WTC11 (cell line): Measurements from ENCODE around the gene FAM13C.

Source experiments
- CREB1 ChIP-seq: sonication (generic); formaldehyde crosslinking; IDR thresholded peaks from 2 replicates; pipeline ENCODE4 v1.8.0; 2023; ENCODE audit warnings: mild to moderate bottlenecking, missing genetic modification reagents
- ESRRA ChIP-seq: sonication (generic); formaldehyde crosslinking; IDR thresholded peaks from 2 replicates; pipeline ENCODE4 v1.8.1; 2022; ENCODE audit warnings: mild to moderate bottlenecking, missing genetic modification reagents, borderline replicate concordance
- NFE2L1 ChIP-seq: sonication (generic); formaldehyde crosslinking; IDR thresholded peaks from 2 replicates; pipeline ENCODE4 v1.8.1; 2023; ENCODE audit warnings: missing genetic modification reagents
- NR3C1 ChIP-seq: sonication (generic); formaldehyde crosslinking; conservative IDR thresholded peaks from 2 replicates; pipeline ENCODE4 v1.8.1; 2023; ENCODE audit warnings: low read depth, mild to moderate bottlenecking, missing genetic modification reagents
- TEAD1 ChIP-seq: sonication (generic); formaldehyde crosslinking; IDR thresholded peaks from 2 replicates; pipeline ENCODE4 v1.8.0; 2022; ENCODE audit warnings: mild to moderate bottlenecking, missing genetic modification reagents
- ZNF263 ChIP-seq: sonication (generic); formaldehyde crosslinking; IDR thresholded peaks from 2 replicates; pipeline ENCODE4 v1.8.1; 2022; ENCODE audit warnings: low read depth, mild to moderate bottlenecking, moderate library complexity, missing genetic modification reagents
- TF ChIP-seq, protein P1 (sequence below): fragments of 200-600 bp; IDR thresholded peaks from 2 replicates; pipeline ENCODE4 v1.8.0; 2022; ENCODE audit warnings: antibody characterized with exemption
- TF ChIP-seq, protein P2 (sequence below): sonication (generic); formaldehyde crosslinking; IDR thresholded peaks from 2 replicates; pipeline ENCODE4 v1.8.1; 2022; ENCODE audit warnings: mild to moderate bottlenecking, moderate library complexity, missing genetic modification reagents
- TF ChIP-seq, protein P3 (sequence below): sonication (generic); formaldehyde crosslinking; conservative IDR thresholded peaks from 2 replicates; pipeline ENCODE4 v1.8.1; 2023; ENCODE audit warnings: mild to moderate bottlenecking, low read depth, missing genetic modification reagents, moderate library complexity
- TF ChIP-seq, protein P4 (sequence below): sonication (generic); formaldehyde crosslinking; IDR thresholded peaks from 2 replicates; pipeline ENCODE4 v1.8.1; 2022; ENCODE audit warnings: mild to moderate bottlenecking, missing genetic modification reagents, moderate library complexity, borderline replicate concordance

DNA sequence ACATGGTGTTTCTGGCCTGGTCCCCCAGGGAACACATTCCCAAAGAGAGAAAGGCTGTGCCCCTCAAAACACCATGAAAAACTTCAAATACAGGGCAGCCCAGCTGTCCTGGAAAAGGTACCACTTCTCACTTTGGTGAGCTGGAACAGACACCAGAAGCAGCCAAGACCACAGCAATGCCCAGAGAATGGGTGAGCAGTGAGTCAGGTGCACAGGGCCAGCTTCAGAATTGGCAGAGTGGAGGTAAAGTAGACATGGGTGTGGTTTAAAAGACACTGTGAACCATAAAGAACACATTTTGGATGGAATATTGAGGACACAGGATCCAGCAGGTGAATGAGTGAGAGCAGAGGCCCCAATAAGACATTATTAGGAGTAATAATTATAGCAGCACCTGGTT, 51.3 kb downstream of the FAM13C start:
- TF ChIP-seq ESRRA (CRISPR knock-in tag): no peak
- TF ChIP-seq NR3C1 (CRISPR knock-in tag): no peak
- no peak for TF ChIP-seq CREB1 (CRISPR knock-in tag)
- TF ChIP-seq, protein P1, sequence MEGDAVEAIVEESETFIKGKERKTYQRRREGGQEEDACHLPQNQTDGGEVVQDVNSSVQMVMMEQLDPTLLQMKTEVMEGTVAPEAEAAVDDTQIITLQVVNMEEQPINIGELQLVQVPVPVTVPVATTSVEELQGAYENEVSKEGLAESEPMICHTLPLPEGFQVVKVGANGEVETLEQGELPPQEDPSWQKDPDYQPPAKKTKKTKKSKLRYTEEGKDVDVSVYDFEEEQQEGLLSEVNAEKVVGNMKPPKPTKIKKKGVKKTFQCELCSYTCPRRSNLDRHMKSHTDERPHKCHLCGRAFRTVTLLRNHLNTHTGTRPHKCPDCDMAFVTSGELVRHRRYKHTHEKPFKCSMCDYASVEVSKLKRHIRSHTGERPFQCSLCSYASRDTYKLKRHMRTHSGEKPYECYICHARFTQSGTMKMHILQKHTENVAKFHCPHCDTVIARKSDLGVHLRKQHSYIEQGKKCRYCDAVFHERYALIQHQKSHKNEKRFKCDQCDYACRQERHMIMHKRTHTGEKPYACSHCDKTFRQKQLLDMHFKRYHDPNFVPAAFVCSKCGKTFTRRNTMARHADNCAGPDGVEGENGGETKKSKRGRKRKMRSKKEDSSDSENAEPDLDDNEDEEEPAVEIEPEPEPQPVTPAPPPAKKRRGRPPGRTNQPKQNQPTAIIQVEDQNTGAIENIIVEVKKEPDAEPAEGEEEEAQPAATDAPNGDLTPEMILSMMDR: no peak
- TF ChIP-seq TEAD1 (CRISPR knock-in tag): no peak
- TF ChIP-seq ZNF263 (CRISPR knock-in tag): no peak
- no peak for TF ChIP-seq NFE2L1
- TF ChIP-seq, protein P2, sequence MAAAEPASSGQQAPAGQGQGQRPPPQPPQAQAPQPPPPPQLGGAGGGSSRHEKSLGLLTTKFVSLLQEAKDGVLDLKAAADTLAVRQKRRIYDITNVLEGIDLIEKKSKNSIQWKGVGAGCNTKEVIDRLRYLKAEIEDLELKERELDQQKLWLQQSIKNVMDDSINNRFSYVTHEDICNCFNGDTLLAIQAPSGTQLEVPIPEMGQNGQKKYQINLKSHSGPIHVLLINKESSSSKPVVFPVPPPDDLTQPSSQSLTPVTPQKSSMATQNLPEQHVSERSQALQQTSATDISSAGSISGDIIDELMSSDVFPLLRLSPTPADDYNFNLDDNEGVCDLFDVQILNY (CRISPR knock-in tag): no peak
- TF ChIP-seq, protein P3, sequence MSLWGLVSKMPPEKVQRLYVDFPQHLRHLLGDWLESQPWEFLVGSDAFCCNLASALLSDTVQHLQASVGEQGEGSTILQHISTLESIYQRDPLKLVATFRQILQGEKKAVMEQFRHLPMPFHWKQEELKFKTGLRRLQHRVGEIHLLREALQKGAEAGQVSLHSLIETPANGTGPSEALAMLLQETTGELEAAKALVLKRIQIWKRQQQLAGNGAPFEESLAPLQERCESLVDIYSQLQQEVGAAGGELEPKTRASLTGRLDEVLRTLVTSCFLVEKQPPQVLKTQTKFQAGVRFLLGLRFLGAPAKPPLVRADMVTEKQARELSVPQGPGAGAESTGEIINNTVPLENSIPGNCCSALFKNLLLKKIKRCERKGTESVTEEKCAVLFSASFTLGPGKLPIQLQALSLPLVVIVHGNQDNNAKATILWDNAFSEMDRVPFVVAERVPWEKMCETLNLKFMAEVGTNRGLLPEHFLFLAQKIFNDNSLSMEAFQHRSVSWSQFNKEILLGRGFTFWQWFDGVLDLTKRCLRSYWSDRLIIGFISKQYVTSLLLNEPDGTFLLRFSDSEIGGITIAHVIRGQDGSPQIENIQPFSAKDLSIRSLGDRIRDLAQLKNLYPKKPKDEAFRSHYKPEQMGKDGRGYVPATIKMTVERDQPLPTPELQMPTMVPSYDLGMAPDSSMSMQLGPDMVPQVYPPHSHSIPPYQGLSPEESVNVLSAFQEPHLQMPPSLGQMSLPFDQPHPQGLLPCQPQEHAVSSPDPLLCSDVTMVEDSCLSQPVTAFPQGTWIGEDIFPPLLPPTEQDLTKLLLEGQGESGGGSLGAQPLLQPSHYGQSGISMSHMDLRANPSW (CRISPR knock-in tag): no peak
- TF ChIP-seq, protein P4, sequence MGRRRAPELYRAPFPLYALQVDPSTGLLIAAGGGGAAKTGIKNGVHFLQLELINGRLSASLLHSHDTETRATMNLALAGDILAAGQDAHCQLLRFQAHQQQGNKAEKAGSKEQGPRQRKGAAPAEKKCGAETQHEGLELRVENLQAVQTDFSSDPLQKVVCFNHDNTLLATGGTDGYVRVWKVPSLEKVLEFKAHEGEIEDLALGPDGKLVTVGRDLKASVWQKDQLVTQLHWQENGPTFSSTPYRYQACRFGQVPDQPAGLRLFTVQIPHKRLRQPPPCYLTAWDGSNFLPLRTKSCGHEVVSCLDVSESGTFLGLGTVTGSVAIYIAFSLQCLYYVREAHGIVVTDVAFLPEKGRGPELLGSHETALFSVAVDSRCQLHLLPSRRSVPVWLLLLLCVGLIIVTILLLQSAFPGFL (CRISPR knock-in tag): no peak
